Activated B cell treated with CpG ODN at 0.5 μM for 24 hours (primary cell): ENCODE results near the gene ZCWPW1. TPM values are rescaled to one million over a fixed set of nuclear protein-coding genes. Genes with fewer than 3 reads are reported as not detected.
A peak's percentile ranks its signal among the peaks of the same experiment; 100 is the strongest.

ENCODE experiments used
- ATAC-seq: fragments of 200-7000 bp; cut with Tn5 transposase; one replicate; pipeline ENCODE4 v1.10.0; 2021; ENCODE audit warnings: low read depth, mild to moderate bottlenecking, moderate library complexity
- CTCF ChIA-PET: fragments of 350-600 bp; sonication (Branson Sonifier 250); formaldehyde crosslinking; loops from one replicate; lab custom pipeline; 2021; ENCODE audit warnings: antibody characterized with exemption; lab: Charles Lee
- POLR2A ChIA-PET: fragments of 350-600 bp; sonication (Branson Sonifier 250); formaldehyde crosslinking; loops from one replicate; lab custom pipeline; 2021; ENCODE audit warnings: antibody characterized with exemption; lab: Charles Lee
- DNase-seq: peaks from one replicate; pipeline ENCODE4 v3.0.0; 2022
- H3K27ac Mint-ChIP-seq: one replicate; pipeline ENCODE4 v1.8.0; 2020; ENCODE audit warnings: mixed read lengths
- H3K27me3 Mint-ChIP-seq: one replicate; pipeline ENCODE4 v1.8.0; 2021; ENCODE audit warnings: mixed read lengths
- H3K36me3 Mint-ChIP-seq: one replicate; pipeline ENCODE4 v1.8.0; 2021; ENCODE audit warnings: low read depth, mixed read lengths
- H3K4me1 Mint-ChIP-seq: one replicate; pipeline ENCODE4 v1.8.0; 2021; ENCODE audit warnings: mixed read lengths
- H3K4me3 Mint-ChIP-seq: one replicate; pipeline ENCODE4 v1.8.0; 2020; ENCODE audit warnings: mild to moderate bottlenecking, mixed read lengths
- H3K9me3 Mint-ChIP-seq: one replicate; pipeline ENCODE4 v1.8.0; 2020; ENCODE audit warnings: mixed read lengths
- CTCF ChIP-seq: fragments of 200-600 bp; IDR thresholded peaks from one replicate; pipeline ENCODE4 v1.8.0; 2022; ENCODE audit warnings: antibody characterized with exemption, mild to moderate bottlenecking
- intact Hi-C: fragments of 100-400 bp; cut with micrococcal nuclease; formaldehyde crosslinking; loops from one replicate; pipeline ENCODE4 v1.15.1; 2024
- total RNA-seq: library from RNA; stranded (reverse); gene quantifications from 2 replicates; pipeline ENCODE4 v1.2.3, GENCODE V29; 2022

ZCWPW1 gene
- total RNA-seq, 1 donor from 2014 or later, result 10.8 TPM

- POLR2A ChIA-PET, result interaction anchor here (4.1 kb wide), 1 partner anchor 26 kb away, joined by 65 read pairs; no protein-coding TSS in a partner anchor
- DNase-seq (no peak), ATAC-seq (no peak)
- no peak overlapping the region for H3K27ac Mint-ChIP-seq
- intact Hi-C loops, result loop anchor here (10.0 kb wide), 1 partner anchor 512 kb away; the partner anchor contains the start of gene TRIM4
- H3K4me1 Mint-ChIP-seq, result peaks cover 19% of the 10 kb centered on the region
- H3K4me3 Mint-ChIP-seq, result no peak overlapping the region
- no peaks in the 10 kb centered on the region for H3K9me3 Mint-ChIP-seq
- peaks cover 34% of the 10 kb centered on the region for H3K36me3 Mint-ChIP-seq
- CTCF ChIA-PET, result no interaction called here
- H3K27me3 Mint-ChIP-seq, result no peaks in the 10 kb centered on the region
- TF ChIP-seq CTCF, result no peak
These were observed 2.0 kb downstream of the ZCWPW1 start for GRCh38 chr7:100426516-100426915.

- Mint-ChIP-seq H3K27ac (no peak overlapping the region), H3K36me3 (peaks cover 27% of the 10 kb centered on the region), H3K4me3 (no peak overlapping the region), H3K27me3 (no peaks in the 10 kb centered on the region), H3K9me3 (no peaks in the 10 kb centered on the region), H3K4me1 (peaks cover 9% of the 10 kb centered on the region)
- no peak for ATAC-seq
- no peak for TF ChIP-seq CTCF
- intact Hi-C loops, result loop anchor here (10.0 kb wide), 1 partner anchor 511 kb away; the partner anchor contains the start of gene TRIM4
- ChIA-PET CTCF (no interaction called here), POLR2A (interaction anchor here (1.6 kb wide), 1 partner anchor 11 kb away, joined by 3 read pairs; no protein-coding TSS in a partner anchor)
- no peak for DNase-seq
These were observed 3.2 kb downstream of the ZCWPW1 start for GRCh38 chr7:100425347-100425746.

GRCh38 chr7:100423315-100423714 lies 5.2 kb downstream of the ZCWPW1 start:
- CTCF ChIA-PET, result interaction anchor here (1.2 to 1.5 kb wide), 2 partner anchors 16 to 292 kb away, joined by 6 to 8 read pairs; no protein-coding TSS in a partner anchor
- no peak for TF ChIP-seq CTCF
- intact Hi-C loops, result loop anchor here (10.0 kb wide), 1 partner anchor 509 kb away; the partner anchor contains the start of gene TRIM4
- H3K9me3 Mint-ChIP-seq, result no peaks in the 10 kb centered on the region
- DNase-seq (no peak), ATAC-seq (no peak)
- peaks cover 14% of the 10 kb centered on the region for H3K4me1 Mint-ChIP-seq
- no peak overlapping the region for H3K4me3 Mint-ChIP-seq
- peaks cover 12% of the 10 kb centered on the region for H3K36me3 Mint-ChIP-seq
- no peaks in the 10 kb centered on the region for H3K27me3 Mint-ChIP-seq
- POLR2A ChIA-PET, result interaction anchor here (1.3 kb wide), 1 partner anchor 13 kb away, joined by 6 read pairs; the partner anchor contains the start of gene PPP1R35
- no peak overlapping the region for H3K27ac Mint-ChIP-seq

GRCh38 chr7:100419660-100420226 lies 8.8 kb downstream of the ZCWPW1 start:
- intact Hi-C loops, result loop anchor here (10.0 kb wide), 1 partner anchor 505 kb away; the partner anchor contains the start of gene TRIM4
- CTCF ChIA-PET, result interaction anchor here (1.4 kb wide), 1 partner anchor 12 kb away, joined by 6 read pairs; no protein-coding TSS in a partner anchor
- DNase-seq (no peak), ATAC-seq (no peak)
- Mint-ChIP-seq H3K9me3 (no peaks in the 10 kb centered on the region), H3K4me3 (no peak overlapping the region), H3K27me3 (no peaks in the 10 kb centered on the region), H3K36me3 (peaks cover 16% of the 10 kb centered on the region), H3K4me1 (peaks cover 7% of the 10 kb centered on the region), H3K27ac (peak overlapping the region; percentile 36)
- TF ChIP-seq CTCF, result no peak
- POLR2A ChIA-PET, result interaction anchor here (0.6 kb wide), 2 partner anchors 51 to 285 kb away, joined by 3 to 4 read pairs; no protein-coding TSS in a partner anchor

GRCh38 chr7:100418930-100419659 lies 9.4 kb downstream of the ZCWPW1 start:
- Mint-ChIP-seq H3K27ac (peak overlapping the region; percentile 36), H3K9me3 (no peaks in the 10 kb centered on the region), H3K4me3 (no peak overlapping the region), H3K36me3 (peaks cover 14% of the 10 kb centered on the region), H3K4me1 (peaks cover 7% of the 10 kb centered on the region), H3K27me3 (no peaks in the 10 kb centered on the region)
- TF ChIP-seq CTCF, result no peak
- DNase-seq (no peak), ATAC-seq (no peak)
- intact Hi-C loops, result no loop called here
- POLR2A ChIA-PET, result no interaction called here
- CTCF ChIA-PET, result interaction anchor here (1.4 kb wide), 1 partner anchor 11 kb away, joined by 6 read pairs; no protein-coding TSS in a partner anchor
